HFFc6 (cell line): Measurements from ENCODE around the gene BBC3. TPM values are rescaled to one million over a fixed set of nuclear protein-coding genes. Genes with fewer than 3 reads are reported as not detected.
A peak's percentile ranks its signal among the peaks of the same experiment; 100 is the strongest.

ENCODE experiments used
- DNase-seq: peaks from one replicate; pipeline ENCODE4 v3.0.0-alpha.2; 2018
- H3K27ac Mint-ChIP-seq: 2 replicates; pipeline ENCODE4 v1.8.0; 2020; ENCODE audit warnings: mild to moderate bottlenecking, mixed read lengths
- H3K27me3 Mint-ChIP-seq: 2 replicates; pipeline ENCODE4 v1.8.0; 2021; ENCODE audit warnings: mild to moderate bottlenecking, moderate library complexity, mixed read lengths; ENCODE audit not compliant: insufficient read depth
- H3K36me3 Mint-ChIP-seq: 2 replicates; pipeline ENCODE4 v1.8.0; 2021; ENCODE audit warnings: low read depth, mixed read lengths
- H3K4me1 Mint-ChIP-seq: 2 replicates; pipeline ENCODE4 v1.8.0; 2020; ENCODE audit warnings: low read depth, mixed read lengths
- H3K4me3 Mint-ChIP-seq: 2 replicates; pipeline ENCODE4 v1.8.0; 2020; ENCODE audit warnings: mild to moderate bottlenecking, moderate library complexity, mixed read lengths
- H3K9me3 Mint-ChIP-seq: 2 replicates; pipeline ENCODE4 v1.8.0; 2020; ENCODE audit warnings: mild to moderate bottlenecking, mixed read lengths
- microRNA-seq: library from miRNA; unstranded; fragments of <30 nt; microRNA quantifications from one replicate; pipeline ENCODE4, GENCODE V29; 2019
- total RNA-seq, 6 experiments: library from RNA; stranded (reverse); fragmentation: NEBNext Ultra II Directional; extraction: Animal tissue kit (Norgen Biotek cat#: 25700); gene quantifications; 2 replicates in 1 of 6; 3 replicates in 5 of 6; pipeline ENCODE4 v1.2.3, GENCODE V29; 2021
- TF ChIP-seq, protein P1 (sequence below): fragments of 200-600 bp; sonication (generic); IDR thresholded peaks from 2 replicates; pipeline ENCODE4 v1.5.0; 2021; ENCODE audit warnings: antibody characterized with exemption, mild to moderate bottlenecking

The BBC3 gene
- total RNA-seq, 6 experiments from 2014 or later, result 8.6 to 10.9 (median 9.6) TPM

DNA sequence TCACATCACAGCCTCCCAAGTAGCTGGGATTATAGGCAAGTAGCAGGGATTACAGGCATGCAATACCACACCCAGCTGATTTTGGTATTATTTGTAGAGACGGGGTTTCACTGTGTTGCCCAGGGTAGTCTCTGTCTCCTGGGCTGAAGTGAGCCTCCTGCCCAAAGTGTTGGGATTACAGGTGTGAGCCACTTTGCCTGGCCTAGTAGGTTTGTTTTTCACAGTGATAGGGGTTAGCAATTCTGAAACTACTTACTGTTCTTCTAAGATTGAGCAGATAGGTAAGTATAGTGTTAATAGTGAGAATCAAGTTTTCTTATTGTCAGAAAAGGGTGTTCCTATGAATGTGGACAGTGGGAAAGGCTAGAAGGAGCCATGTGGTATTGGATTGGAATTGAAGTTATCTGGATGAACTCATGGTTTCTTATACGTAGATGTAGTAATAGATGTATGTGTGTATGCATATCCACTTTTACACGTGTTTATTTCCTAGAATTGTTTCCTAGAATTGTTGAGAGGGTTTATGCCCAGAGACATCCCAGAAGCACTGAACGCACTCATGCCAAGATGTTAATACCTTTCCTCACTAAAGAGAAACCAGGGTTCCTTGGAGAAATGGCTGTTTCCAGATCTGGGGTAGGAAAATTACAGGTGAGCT, 51.2 kb downstream of the BBC3 start:
- Mint-ChIP-seq H3K4me1 (peaks cover 32% of the 10 kb centered on the region), H3K27me3 (peaks cover 1% of the 10 kb centered on the region; the same call in 1 of the 2 replicates), H3K36me3 (peaks cover 29% of the 10 kb centered on the region), H3K4me3 (no peak overlapping the region), H3K9me3 (no peaks in the 10 kb centered on the region), H3K27ac (no peak overlapping the region; the same call in 1 of the 2 replicates)
- no peak for DNase-seq
- TF ChIP-seq, protein P1, sequence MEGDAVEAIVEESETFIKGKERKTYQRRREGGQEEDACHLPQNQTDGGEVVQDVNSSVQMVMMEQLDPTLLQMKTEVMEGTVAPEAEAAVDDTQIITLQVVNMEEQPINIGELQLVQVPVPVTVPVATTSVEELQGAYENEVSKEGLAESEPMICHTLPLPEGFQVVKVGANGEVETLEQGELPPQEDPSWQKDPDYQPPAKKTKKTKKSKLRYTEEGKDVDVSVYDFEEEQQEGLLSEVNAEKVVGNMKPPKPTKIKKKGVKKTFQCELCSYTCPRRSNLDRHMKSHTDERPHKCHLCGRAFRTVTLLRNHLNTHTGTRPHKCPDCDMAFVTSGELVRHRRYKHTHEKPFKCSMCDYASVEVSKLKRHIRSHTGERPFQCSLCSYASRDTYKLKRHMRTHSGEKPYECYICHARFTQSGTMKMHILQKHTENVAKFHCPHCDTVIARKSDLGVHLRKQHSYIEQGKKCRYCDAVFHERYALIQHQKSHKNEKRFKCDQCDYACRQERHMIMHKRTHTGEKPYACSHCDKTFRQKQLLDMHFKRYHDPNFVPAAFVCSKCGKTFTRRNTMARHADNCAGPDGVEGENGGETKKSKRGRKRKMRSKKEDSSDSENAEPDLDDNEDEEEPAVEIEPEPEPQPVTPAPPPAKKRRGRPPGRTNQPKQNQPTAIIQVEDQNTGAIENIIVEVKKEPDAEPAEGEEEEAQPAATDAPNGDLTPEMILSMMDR, result no peak

DNA sequence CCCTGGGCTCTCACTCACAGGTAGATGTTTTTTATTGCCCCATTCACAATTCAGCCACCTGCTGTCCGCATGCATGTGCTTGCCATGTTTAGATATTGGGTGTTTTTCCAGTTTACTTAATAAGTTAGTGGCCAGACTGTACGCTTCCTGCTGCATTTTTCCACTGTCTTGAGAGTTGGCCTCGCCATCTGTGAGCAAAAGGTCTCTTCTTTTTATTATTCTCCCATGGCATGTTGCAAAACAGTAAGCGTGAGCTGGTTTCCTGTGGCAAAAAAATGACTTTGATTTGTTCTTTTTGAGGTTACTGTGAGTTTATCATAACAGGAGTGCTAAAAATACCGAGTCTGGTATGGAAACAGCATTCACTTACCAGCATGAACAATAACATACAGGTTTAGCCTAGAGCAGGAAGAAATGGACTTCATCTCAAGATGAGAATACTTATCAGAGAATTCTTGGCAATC, 54.3 kb downstream of the BBC3 start:
- H3K9me3 Mint-ChIP-seq, result no peaks in the 10 kb centered on the region
- peaks cover 46% of the 10 kb centered on the region for H3K4me1 Mint-ChIP-seq
- DNase-seq, result peak; percentile 89
- TF ChIP-seq, protein P1, result no peak; the same call in 1 of the 2 replicates
- H3K4me3 Mint-ChIP-seq, result peak overlapping the region; percentile 60
- H3K27ac Mint-ChIP-seq, result peak overlapping the region; percentile 95
- no peaks in the 10 kb centered on the region; the same call in 1 of the 2 replicates for H3K27me3 Mint-ChIP-seq
- H3K36me3 Mint-ChIP-seq, result peaks cover 35% of the 10 kb centered on the region

DNA sequence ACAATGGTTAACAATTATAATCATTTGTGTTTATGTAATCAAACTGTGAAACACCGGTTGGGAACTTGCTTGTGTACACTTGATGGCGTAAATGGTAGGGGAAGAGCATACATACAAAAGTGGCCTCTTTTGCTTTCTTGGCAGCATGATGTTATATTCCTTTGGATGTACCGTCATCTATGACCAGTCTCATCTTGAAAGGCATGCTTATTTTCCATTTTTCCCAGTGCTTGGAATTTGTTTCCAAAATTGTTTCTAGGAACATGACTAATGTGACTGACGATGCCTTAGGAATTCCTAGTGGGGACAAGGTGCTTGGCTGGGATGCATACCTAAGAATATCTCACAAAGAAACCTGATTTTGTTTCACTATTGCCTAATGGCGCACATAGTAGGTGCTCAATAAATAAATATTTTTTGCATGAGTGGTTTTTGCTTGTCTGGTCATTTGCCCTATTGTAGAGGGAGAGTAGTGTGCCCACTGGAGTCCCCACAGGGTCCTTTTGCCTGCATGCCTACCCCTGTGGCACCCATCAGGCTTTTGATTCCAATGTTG, 54.9 kb downstream of the BBC3 start:
- Mint-ChIP-seq H3K27ac (peak overlapping the region; percentile 95), H3K9me3 (no peaks in the 10 kb centered on the region), H3K36me3 (peaks cover 35% of the 10 kb centered on the region), H3K4me3 (peak overlapping the region; percentile 60), H3K27me3 (no peaks in the 10 kb centered on the region; the same call in 1 of the 2 replicates), H3K4me1 (peaks cover 46% of the 10 kb centered on the region)
- DNase-seq, result peak; percentile 81
- TF ChIP-seq, protein P1, result no peak; the same call in 1 of the 2 replicates

DNA sequence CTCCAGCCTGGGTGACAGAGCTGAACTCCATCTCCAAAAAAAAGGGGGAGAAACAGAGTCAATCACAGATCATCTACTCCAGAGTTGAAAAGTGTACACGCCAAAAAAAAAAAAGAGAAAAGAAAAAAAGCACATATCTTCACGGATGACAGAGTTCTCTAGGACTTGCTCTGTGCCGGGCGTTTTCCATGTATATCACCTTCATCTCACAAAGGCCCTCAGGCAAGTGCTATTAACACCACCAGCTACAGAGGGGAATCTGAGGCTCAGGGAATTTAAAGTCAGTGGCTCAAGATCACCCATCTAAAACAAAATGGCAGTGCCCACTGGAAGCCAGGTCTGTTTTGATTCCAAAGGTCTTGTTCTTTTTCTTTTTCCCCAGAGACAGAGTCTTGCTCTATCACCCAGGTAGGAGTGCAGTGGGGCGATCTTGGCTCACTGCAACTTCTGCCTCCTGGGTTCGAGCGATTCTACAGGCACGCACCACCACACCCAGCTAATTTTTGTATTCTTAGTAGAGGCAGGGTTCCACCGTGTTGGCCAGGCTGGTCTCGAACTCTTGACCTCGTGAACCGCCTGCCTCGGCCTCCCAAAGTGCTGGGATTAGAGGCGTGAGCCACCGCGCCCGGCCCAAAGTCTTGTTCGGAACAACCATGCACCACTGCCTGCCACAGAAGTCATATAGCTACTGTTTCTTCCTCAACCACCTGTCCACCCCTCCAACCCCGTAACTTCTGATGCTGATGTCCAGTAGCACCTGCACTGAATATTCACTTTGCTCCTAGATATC, 58.1 kb downstream of the BBC3 start:
- Mint-ChIP-seq H3K36me3 (peaks cover 37% of the 10 kb centered on the region), H3K27me3 (no peaks in the 10 kb centered on the region; the same call in 1 of the 2 replicates), H3K27ac (peak overlapping the region; percentile 38), H3K4me3 (no peak overlapping the region), H3K9me3 (no peaks in the 10 kb centered on the region), H3K4me1 (peaks cover 45% of the 10 kb centered on the region)
- TF ChIP-seq, protein P1, result no peak
- no peak for DNase-seq

Small RNA genes within 50 kb of the gene (microRNA-seq; reads per million reads assigned to microRNA genes)
- gene MIR3190 (not detected), gene MIR3191 (not detected)

Other genes starting within 250 kb of the BBC3 start
- 10 to 100 TPM in 1 of 6 experiments, 1 to 10 TPM in 5; 2.2 to 11.5 (median 3.6) TPM for gene NPAS1, start 211.4 kb downstream of the BBC3 start, total RNA-seq
- 10 to 100 TPM; 44.2 to 55.1 (median 49.3) TPM for gene TMEM160, start 182.6 kb downstream of the BBC3 start, total RNA-seq
- 10 to 100 TPM; 43.9 to 66.1 (median 55.2) TPM for gene ZC3H4, start 117.4 kb downstream of the BBC3 start, total RNA-seq
- gene SAE1, start 100.4 kb downstream of the BBC3 start, total RNA-seq, result 100 to 1,000 TPM; 158 to 181 (median 175) TPM
- 10 to 100 TPM; 20.6 to 30.6 (median 23.8) TPM for gene CCDC9, start 25.3 kb upstream of the BBC3 start, total RNA-seq
- gene INAFM1, start 43.7 kb upstream of the BBC3 start, total RNA-seq, result 10 to 100 TPM; 12.0 to 16.2 (median 14.0) TPM
- under 1 TPM; 0.24 to 0.95 (median 0.35) TPM for gene C5AR1, start 78.7 kb upstream of the BBC3 start, total RNA-seq
- under 1 TPM in 4 of 6 experiments, not detected in 2; 0.03 to 0.14 (median 0.05) TPM for gene C5AR2, start 101.0 kb upstream of the BBC3 start, total RNA-seq
- gene DHX34, start 118.1 kb upstream of the BBC3 start, total RNA-seq, result 10 to 100 TPM; 11.8 to 14.4 (median 12.6) TPM
- 10 to 100 TPM; 34.1 to 50.3 (median 46.3) TPM for gene MEIS3, start 188.3 kb upstream of the BBC3 start, total RNA-seq
- not detected for gene SLC8A2, start 240.7 kb upstream of the BBC3 start, total RNA-seq